Subcutaneous adipose tissue (tissue), 4 donors: Measurements from ENCODE around the gene DNAH2. TPM values are rescaled to one million over a fixed set of nuclear protein-coding genes. Genes with fewer than 3 reads are reported as not detected.

Experiments
- CTCF ChIP-seq: fragments of 450-650 bp; IDR thresholded peaks from one replicate; pipeline ENCODE4 v1.5.1; 2016; ENCODE audit warnings: low read depth, mild to moderate bottlenecking, control low read depth, antibody characterized with exemption, moderate library complexity
- total RNA-seq, 4 donors: library from RNA; depleted of rRNA; stranded (reverse); fragments of >200 nt; gene quantifications; one replicate each; pipeline ENCODE4 v1.1.0, GENCODE V29; 2016

DNAH2 gene
- total RNA-seq, 4 donors from 2014 or later: under 0.01 to 0.22 (median 0.18) TPM

DNA sequence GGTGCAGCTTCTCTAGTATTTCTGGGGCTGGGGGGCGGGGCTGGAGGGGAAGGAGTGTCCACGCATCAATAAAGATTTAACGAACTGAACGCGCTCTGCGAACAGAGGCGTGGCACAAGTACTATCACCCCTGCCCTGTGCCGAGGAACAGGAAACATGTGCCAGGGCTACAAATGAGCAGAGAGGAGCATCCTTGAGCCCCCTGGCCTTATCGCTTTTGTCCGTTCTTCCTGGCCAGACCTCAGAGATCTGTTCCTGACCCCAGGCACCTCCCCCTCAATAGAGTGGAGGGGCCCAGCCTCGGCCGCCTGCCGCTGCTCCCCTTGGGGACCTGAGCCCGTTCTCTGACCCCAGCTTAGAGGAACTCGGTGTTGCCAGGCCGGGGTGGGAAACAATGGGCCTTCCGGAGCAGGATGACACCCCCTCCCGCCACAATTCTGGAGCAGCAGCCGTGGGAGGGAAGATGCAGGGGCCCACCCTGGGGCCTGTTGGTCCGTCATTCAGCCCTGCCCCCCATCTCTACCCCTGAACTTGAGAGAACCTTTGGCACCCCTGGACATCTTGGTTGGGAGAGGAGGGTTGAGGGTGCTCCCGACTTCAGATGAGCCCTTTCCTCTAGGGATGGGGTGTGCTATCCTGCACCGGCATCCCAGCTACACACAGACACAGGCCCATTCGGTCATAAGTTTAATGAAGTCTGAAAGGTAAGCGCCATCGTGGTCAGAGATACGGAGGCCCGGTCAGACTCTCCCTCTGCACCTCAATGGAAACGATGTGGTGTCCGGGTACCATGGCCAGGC lies 138.7 kb downstream of the DNAH2 start:
- no peak for TF ChIP-seq CTCF

DNA sequence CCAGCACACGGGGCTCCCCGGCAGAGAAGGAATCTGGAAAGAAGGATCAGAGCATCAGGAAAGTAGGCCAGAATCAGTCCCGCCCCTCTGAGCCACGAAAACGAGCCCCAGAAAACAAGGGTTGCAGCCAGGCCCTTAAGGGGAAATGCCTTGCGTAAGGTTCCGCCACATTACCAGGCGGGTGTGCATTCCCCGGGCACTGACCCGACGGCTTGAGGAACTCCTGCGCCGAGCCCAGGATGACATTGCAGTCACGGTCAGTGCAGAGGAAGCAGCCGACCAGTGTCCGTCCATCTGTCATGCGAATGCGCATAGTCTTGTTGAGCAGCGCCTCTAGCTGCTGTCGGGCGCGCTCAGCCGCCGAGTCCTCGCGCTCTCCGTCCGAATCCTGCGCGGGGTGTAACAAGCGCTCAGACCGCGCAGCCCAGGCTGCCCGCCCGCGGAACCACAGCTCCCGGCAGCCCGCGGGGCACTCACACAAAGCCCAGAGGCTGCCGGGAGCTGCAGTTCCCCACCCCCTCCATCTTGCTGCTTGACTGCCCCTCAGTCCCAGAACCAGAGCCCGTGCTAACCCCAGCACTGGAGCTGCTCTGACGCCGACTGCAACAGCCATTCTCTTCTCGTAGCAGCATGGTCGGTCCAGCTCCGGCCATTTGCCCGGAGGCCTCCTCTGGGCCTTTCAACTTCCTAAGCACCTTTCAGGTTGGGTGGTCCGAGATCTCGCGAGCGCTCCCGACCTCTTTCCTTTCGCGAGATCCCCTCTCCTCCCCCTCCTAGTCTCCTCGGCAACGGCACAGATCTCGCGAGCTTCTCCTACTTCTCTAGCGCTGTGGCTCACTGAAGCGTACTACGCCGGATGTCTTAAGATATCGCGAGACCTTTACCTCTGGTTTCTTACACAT lies 139.5 kb downstream of the DNAH2 start, which contains the start of gene NAA38:
TSS of gene NAA38 (minus strand) at position 749 of the 902 bp plus-strand sequence. CDS start at position 653, 96 bp downstream.
- no peak for TF ChIP-seq CTCF

DNA sequence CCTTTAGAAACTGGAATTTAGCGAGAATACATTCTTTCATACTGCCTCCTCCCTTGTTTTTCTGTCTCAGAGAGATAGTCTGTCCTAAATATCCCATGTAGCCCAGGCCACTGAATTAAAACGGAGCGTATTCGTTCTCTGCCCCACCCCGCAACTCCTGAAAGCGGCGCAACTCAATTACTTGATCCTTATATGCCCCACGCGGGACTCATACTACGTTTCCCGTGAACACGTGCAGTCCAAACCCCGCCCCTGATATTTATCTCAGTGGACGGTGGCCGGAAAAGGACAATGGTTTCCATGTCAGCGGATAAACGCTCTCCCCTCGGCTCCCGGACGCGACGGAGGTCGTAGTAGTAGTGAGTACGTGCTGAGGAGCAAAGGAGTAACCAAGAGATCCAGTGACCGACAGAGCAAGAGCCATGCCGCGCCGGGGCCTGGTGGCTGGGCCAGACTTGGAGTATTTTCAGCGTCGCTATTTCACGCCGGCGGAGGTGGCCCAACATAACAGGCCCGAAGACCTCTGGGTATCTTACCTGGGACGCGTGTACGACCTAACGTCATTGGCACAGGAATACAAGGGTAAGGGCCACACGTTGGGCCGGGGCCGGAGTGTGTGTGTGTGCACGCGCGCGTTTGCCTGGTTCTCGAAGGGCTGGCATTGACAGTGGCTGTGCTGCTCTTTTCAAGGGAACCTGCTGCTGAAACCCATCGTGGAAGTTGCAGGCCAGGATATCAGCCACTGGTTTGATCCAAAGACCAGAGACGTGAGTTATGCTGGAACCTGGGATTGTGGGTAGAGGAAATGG lies 140.4 kb downstream of the DNAH2 start, which contains the start of gene CYB5D1:
TSS of gene CYB5D1 (plus strand) at position 291 of the 809 bp plus-strand sequence. CDS start at position 423, 132 bp downstream.
- no peak for TF ChIP-seq CTCF

DNA sequence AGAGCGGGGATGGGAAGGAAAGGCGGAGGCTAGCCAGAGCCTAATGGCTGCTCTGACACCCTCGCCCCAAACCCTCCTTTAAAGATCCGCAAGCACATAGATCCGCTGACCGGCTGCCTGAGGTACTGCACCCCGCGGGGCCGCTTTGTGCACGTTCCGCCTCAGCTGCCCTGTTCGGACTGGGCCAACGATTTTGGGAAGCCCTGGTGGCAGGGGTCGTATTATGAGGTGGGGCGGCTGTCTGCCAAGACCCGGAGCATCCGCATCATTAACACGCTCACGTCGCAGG lies 140.9 kb downstream of the DNAH2 start:
- no peak for TF ChIP-seq CTCF

- TF ChIP-seq CTCF: no peak
Measured at GRCh38 chr17:7859028-7859427, 141.5 kb downstream of the DNAH2 start.

DNA sequence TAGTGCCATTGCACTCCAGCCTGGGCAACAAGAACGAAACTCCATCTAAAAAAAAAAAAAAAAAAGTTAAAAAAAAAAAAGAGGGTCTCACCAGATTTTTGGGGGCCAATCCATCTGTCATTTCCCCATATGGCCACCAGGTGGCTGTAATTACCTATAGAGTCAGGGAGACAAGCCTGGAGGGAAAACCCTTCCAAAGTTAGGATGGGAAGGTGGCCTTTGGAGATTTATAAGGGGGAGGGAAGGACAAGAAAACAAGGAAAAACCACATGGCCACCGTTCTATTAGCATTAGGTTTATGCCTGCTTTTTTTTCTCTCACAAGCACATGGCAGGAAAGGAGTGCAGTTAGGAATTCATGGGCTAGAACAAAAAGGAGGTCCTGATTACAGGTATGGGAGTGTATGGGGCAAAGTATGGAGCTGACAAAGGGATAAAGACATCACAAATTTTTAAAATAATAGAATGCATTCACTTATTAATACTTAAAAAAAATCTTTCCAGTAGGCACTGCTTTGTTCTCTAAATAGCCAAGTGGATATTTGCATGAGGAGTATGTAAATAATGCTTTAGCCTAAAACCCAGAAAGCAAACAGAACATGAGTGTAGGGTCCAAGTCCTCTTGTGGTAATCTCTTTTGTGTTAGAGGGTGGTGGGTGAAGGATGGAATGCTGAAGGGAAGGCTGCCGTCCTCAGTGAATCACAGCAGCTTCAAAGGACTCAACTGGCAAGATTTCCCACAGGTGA lies 145.3 kb downstream of the DNAH2 start:
- no peak for TF ChIP-seq CTCF
